GM12891 (cell line): ENCODE data around the gene PCSK7.
A peak's percentile ranks its signal among the peaks of the same experiment; 100 is the strongest.

Experiments
- DNase-seq: peaks from one replicate; pipeline ENCODE4 v3.0.0; 2011; ENCODE audit warnings: low spot score; ENCODE audit not compliant: insufficient read length
- FAIRE-seq: peaks from 2 replicates; lab custom pipeline; 2011; peaks lifted over from hg19 to GRCh38; lab: Jason Lieb, UNC
- PAX5 ChIP-seq: IDR thresholded peaks from 2 replicates; pipeline ENCODE4 v1.6.1; 2011; ENCODE audit warnings: low read length, moderate library complexity, mild to moderate bottlenecking; ENCODE audit not compliant: insufficient read depth, severe bottlenecking
- POLR2A ChIP-seq: IDR thresholded peaks from 2 replicates; pipeline ENCODE4 v1.6.1; 2011; ENCODE audit warnings: low read depth, low read length, control low read depth
- POLR2AphosphoS5 ChIP-seq: IDR thresholded peaks from 2 replicates; pipeline ENCODE4 v1.6.1; 2011; ENCODE audit warnings: low read depth, low read length, control low read depth
- POU2F2 ChIP-seq: IDR thresholded peaks from 2 replicates; pipeline ENCODE4 v1.6.1; 2011; ENCODE audit warnings: low read depth, mild to moderate bottlenecking, control low read depth, low read length, moderate library complexity
- SPI1 ChIP-seq: IDR thresholded peaks from 2 replicates; pipeline ENCODE4 v1.6.1; 2011; ENCODE audit warnings: low read depth, low read length, control low read depth
- TAF1 ChIP-seq: IDR thresholded peaks from 2 replicates; pipeline ENCODE4 v1.6.1; 2011; ENCODE audit warnings: low read depth, low read length, control low read depth

The PCSK7 gene

GRCh38 chr11:117259417-117259816, 27.5 kb upstream of the PCSK7 start:
- FAIRE-seq (no peak), DNase-seq (no peak)
- TF ChIP-seq PAX5: no peak
- TF ChIP-seq POLR2A: no peak
- TF ChIP-seq POU2F2: no peak
- TF ChIP-seq TAF1: no peak
- TF ChIP-seq POLR2AphosphoS5: no peak
- no peak for TF ChIP-seq SPI1

DNA sequence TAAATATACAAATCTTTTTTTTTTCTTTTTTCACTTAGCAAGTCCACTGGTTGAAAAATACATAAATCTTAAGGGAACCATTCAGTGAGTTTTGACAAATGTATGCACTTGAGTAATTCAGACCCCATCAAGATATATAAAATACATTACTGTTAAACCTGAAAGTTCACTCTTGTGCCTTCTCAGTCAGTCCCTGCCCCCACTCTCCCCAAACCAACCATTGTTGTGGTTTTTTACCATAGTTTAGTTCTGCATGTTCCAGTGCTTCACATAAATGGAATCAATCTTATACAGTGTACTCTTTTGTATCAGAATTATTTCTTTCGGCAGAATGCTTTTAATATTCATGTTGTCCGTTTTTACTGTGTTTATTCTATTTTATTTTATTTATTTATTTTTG, 26.7 kb upstream of the PCSK7 start:
- TF ChIP-seq SPI1 (no peak), POLR2AphosphoS5 (no peak), POLR2A (no peak), PAX5 (no peak), POU2F2 (no peak), TAF1 (no peak)
- FAIRE-seq (no peak), DNase-seq (no peak)

DNA sequence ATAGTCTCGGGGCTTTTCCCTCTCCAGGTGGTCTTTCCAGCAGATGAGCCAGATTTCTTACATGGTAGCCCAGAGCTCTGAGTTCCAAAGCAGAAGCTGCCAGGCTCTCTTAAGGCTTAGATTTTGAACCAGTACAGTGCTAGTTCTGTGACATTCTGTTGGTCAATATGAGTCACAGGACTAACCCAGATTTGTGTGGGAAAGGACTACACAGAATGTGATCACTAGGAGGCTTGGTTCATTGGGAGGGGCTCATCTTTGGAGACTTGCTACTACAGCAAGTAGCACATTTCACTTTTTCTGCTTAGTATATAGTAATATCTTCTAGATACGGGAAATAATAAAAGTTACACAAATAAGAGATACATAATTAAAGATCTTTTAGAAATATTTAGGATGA, 24.7 kb upstream of the PCSK7 start:
- TF ChIP-seq POLR2A: no peak
- TF ChIP-seq TAF1: no peak
- TF ChIP-seq POU2F2: no peak
- TF ChIP-seq POLR2AphosphoS5: no peak
- TF ChIP-seq SPI1: no peak
- no peak for TF ChIP-seq PAX5
- DNase-seq (no peak), FAIRE-seq (no peak)

GRCh38 chr11:117255966-117256365, 24.1 kb upstream of the PCSK7 start:
- FAIRE-seq: no peak
- no peak for DNase-seq
- TF ChIP-seq POU2F2 (no peak), POLR2A (no peak), PAX5 (no peak), TAF1 (no peak), SPI1 (no peak), POLR2AphosphoS5 (no peak)

DNA sequence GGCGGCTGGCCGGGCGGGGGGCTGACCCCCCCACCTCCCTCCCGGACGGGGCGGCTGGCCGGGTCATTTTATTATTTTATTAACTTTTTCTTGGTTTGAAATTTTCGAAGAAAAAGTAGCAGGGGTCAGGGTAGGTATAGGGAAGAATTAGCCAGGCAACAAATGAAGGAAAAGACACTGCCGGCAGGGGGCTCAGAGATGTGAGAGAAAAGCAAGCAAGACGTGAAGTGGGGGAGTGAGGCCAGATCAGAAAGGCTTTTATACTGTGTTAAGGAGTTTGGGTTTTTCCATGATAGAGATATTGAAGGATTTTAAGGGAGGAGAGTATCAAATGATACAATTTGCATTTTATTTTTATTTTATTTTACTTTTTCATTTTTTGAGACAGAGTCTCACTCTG, 19.6 kb upstream of the PCSK7 start:
- no peak for TF ChIP-seq POLR2AphosphoS5
- no peak for TF ChIP-seq SPI1
- no peak for TF ChIP-seq POU2F2
- TF ChIP-seq PAX5: no peak
- TF ChIP-seq TAF1: no peak
- TF ChIP-seq POLR2A: no peak
- DNase-seq: no peak
- FAIRE-seq: no peak

GRCh38 chr11:117249571-117249970, 17.7 kb upstream of the PCSK7 start:
- no peak for FAIRE-seq
- no peak for DNase-seq
- TF ChIP-seq TAF1: no peak
- TF ChIP-seq POLR2AphosphoS5: no peak
- TF ChIP-seq POU2F2: no peak
- TF ChIP-seq SPI1: no peak
- TF ChIP-seq PAX5: no peak
- TF ChIP-seq POLR2A: no peak

GRCh38 chr11:117248341-117248740, 16.5 kb upstream of the PCSK7 start:
- DNase-seq: no peak
- FAIRE-seq: no peak
- TF ChIP-seq POU2F2 (no peak), PAX5 (no peak), SPI1 (no peak), POLR2AphosphoS5 (no peak), TAF1 (no peak), POLR2A (no peak)

DNA sequence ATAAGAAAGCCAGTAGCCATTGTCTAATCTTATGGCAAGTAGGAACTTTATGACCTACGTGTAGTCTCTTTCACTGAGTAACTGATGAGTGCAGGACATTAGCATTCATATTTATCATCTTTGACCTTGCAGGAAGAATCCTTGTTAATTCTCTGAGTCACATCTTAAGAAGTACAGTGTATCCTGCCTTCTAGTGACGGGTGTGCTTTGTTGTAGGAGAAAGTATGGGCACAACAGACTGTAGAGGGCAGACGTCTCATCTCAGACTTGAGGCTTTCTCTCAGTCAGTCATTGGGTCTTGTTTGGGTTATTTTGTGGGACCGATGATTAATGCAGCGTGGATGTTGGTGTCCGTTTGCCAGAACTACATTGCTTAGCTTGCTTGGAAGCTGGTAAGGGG, 7.4 kb upstream of the PCSK7 start:
- FAIRE-seq: no peak
- DNase-seq: no peak
- TF ChIP-seq SPI1: no peak
- TF ChIP-seq PAX5: no peak
- TF ChIP-seq POU2F2: no peak
- TF ChIP-seq POLR2A: no peak
- no peak for TF ChIP-seq POLR2AphosphoS5
- no peak for TF ChIP-seq TAF1

- no peak for DNase-seq
- no peak for FAIRE-seq
- TF ChIP-seq POLR2AphosphoS5: no peak
- TF ChIP-seq TAF1: no peak
- no peak for TF ChIP-seq SPI1
These were observed 6.3 kb upstream of the PCSK7 start for GRCh38 chr11:117238221-117238620.

GRCh38 chr11:117232911-117233409, 1.1 kb upstream of the PCSK7 start:
- no peak for TF ChIP-seq POLR2A
- no peak for TF ChIP-seq POU2F2
- no peak for TF ChIP-seq PAX5
- TF ChIP-seq TAF1: no peak
- no peak for TF ChIP-seq SPI1
- no peak for TF ChIP-seq POLR2AphosphoS5
- DNase-seq (peak; percentile 41), FAIRE-seq (peak; percentile 54)
